Measurements from ENCODE around the gene TECTB.

DNA sequence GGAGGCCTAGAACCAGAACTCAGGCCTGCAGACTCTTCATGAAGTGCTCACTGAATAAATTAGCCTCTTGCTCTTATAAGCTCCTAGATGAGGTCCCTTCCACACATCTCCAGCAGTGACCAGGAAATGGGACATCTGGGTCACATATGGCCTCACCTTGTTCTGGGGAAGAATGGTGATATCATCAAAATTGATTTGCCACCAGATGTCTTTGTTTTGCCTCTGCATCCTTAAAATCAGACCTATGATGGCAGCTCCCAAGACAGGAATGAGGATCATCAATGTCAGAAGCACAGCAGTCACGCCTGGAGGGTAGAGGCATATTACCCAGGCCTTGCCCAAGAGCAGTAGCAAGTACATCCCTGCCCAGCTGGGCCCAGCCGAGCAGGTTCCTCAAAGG, 57.4 kb downstream of the TECTB start:
- TF ChIP-seq, protein P1, sequence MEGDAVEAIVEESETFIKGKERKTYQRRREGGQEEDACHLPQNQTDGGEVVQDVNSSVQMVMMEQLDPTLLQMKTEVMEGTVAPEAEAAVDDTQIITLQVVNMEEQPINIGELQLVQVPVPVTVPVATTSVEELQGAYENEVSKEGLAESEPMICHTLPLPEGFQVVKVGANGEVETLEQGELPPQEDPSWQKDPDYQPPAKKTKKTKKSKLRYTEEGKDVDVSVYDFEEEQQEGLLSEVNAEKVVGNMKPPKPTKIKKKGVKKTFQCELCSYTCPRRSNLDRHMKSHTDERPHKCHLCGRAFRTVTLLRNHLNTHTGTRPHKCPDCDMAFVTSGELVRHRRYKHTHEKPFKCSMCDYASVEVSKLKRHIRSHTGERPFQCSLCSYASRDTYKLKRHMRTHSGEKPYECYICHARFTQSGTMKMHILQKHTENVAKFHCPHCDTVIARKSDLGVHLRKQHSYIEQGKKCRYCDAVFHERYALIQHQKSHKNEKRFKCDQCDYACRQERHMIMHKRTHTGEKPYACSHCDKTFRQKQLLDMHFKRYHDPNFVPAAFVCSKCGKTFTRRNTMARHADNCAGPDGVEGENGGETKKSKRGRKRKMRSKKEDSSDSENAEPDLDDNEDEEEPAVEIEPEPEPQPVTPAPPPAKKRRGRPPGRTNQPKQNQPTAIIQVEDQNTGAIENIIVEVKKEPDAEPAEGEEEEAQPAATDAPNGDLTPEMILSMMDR (IDR thresholded peaks at IDR 0.05): no peak
- TF ChIP-seq POLR2A (IDR thresholded peaks at IDR 0.05): no peak
